LoVo (cell line): ENCODE measurements around the gene SQSTM1.
"Not testable (repeated sequence)": the region's sequence is repeated elsewhere in the genome, so short reads cannot be mapped to it uniquely, and the experiment has no call there.

Experiments used
- DNase-seq: peaks from one replicate; pipeline ENCODE4 v3.0.0-alpha.2; 2016; ENCODE audit warnings: low spot score

SQSTM1 gene

DNA sequence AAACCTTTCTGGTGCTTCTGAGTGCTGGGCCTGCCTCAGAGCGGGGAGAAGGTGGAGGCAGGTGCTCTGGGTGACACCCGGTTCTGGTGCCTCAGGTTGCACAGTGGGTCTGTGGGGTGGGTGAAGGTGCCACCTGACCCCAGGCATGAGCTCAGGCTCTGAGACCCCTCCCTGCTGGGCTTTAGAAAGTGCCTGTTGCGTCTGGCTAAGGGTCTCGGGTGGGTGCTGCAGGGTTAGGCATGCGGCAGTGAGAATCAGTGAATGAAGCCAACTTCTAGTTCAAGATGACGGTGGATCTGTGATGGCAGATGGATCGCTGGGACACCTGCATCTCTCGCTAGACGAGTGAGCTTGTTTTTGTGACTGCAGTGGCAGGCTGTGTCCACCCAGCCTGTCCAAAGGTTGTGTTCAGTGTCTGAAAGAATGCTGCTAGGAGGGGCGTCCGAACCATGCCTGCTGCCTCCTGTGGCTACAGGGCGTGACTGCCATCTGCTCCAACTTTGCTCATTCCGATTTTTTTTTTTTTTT, 5.0 kb downstream of the SQSTM1 start:
- no peak for DNase-seq

DNA sequence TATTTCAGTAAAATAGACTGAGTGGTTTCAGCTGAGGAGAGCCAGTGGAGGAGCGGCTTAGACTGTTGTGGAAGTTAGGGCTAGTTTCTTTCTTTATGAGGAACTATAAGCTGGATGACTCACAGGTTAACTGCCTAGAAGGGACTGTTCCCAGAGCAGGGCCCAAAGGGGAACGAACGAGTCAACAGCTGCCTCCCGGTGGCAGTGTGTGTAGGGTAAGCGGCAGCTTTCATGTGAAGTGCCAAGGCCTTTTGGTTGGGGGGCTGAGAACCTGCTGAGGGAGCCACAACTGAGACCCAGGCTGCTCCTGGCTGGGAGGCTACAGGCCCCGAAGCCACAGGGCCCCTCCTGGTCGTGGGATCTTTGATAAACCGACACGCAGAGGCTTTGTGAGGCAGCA, 7.0 kb downstream of the SQSTM1 start:
- DNase-seq: no peak

DNA sequence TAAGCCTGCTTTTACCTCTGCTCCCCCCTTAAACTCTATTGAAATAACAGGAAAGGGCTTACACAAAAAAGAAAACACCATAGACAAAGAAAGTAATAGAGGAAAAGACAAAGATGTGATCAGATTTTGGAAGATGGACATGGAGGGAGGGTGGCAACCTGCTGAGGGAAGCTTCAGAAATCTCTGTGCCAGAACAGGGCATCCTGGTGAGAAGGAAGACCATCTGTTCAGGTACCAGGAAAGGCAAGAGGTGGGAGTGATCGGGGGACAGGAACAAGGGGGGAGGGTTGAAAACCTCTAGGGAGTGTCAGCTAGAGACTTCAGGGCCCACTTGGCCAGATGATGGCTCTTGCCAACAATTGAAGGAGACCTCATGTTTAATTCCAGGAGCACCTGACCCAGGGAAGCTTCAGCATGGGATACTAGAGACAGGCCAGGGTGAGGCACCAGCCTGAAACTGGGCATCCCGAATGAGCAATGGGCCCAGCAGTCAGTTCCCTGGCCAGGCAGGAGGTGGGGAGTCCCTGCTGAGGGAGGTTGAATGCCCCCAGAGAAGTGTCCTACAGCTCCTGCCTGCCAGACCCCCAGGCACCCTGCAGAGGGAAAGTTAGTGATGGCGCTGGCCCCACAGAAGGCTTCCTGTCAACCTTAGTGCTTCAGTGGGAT, 8.2 kb downstream of the SQSTM1 start:
- no peak for DNase-seq

DNA sequence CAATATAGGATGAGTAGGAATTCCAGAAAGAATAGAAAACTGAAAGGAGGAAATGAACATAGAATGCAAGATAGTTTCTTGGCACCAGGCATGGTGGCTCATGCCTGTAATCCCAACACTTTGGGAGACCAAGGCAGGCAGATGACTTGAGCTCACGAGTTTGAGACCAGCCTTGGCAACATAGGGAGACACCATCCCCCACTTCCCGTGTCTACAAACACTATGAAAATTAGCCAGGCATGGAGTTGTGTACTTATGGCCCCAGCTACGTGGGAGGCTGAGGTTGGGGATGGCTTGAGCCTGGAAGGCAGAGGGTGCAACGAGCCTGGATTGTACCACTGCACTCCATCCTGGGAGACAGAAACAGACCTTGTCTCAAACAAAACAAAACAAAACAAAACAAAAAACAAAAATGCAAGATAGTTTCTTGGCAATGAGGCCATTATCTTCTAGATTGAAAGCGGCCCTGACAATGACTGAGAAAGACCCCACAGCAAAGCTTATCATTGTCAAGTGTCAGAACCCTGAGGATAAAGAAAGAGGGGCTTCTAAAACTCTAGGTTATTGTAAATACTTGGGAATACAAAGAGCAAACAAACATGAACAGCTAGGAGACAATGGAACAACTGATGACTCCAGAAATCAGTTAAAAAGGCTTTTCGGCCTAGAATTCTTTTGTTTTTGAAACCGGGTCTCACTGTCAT, 9.2 kb downstream of the SQSTM1 start:
- DNase-seq: no peak

DNA sequence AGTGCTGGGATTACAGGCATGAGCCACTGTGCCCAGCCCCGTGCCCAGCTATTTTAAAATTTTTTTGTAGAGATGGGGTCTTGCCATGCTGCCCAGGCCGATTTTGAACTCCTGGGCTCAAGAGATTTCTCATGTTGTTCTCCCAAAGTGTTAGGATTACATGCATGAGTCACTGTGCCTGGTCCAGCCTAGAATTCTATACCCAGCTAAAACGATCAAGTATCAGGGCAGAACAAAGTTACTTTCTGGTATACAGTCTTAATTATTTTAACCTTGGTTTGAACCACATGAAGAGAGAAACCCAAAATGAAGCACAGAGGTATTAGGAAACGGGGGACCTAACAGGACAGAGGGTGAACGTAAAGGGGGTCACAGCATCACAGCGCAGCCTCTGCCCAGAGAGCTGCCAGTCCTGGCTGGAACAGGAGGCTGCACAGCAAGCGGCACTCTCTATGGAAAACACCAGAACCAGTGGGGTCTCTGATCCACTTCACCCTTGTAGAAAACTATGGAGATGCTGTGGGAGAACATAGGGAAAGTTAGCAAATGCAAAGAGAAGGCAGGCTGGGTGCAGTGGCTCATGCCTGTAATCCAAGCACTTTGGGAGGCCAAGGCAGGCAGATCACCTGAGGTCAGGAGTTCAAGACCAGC, 10.2 kb downstream of the SQSTM1 start:
- DNase-seq: no peak

DNA sequence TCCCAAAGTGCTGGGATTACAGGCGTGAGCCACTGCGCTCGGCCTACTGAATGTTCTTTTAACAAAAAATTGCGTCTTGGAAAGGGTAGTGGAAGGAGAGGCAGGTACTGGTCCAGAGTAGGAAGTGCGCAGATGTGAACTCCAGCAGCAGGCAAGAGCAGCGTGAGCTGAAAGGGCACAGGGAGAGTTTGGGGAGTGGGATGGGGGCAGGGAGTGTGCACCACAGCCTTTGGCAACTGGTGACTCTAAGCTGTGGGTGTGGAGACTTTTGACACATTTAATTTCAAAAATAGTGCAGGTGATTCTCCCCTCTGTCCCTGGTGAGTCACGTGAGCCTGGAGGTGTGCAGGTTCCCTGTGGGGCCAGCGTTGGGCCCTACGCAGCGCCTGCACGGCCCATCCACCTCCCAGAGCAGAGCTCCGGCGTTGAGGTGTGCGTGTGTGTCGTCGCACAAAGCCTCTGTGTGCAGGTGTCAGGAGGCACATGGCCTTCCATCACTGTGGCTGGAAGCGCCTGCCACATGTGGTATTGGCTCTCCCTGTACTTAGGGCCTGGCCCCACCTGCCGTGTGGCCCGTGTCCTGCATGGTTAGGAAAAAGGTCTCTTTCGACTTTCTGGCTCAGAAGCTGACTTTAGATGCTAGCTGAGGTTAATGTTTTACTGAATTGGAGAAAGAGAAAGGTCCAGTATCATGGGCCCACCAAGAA, 11.5 kb downstream of the SQSTM1 start:
- DNase-seq: no peak

DNA sequence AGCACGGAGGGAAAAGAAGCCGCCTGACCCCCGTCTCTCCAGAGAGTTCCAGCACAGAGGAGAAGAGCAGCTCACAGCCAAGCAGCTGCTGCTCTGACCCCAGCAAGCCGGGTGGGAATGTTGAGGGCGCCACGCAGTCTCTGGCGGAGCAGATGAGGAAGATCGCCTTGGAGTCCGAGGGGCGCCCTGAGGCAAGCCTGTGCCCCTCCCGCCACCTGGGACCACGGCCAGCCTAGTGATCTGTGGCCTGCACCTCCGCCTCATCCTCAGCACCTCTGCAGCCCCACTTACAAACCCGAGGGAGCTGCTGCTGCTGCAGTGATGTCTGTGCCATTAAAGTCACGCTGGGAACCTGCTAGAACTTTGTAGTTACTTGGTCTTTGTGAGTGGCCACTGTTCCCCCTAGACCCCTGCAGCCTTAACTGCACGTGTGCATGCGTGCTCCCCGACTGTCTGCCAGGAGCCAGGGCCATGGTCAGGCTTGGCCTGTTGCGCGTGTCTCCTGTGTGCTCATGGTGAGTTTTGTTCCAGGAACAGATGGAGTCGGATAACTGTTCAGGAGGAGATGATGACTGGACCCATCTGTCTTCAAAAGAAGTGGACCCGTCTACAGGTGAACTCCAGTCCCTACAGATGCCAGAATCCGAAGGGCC, 12.5 kb downstream of the SQSTM1 start:
- DNase-seq: no peak

DNA sequence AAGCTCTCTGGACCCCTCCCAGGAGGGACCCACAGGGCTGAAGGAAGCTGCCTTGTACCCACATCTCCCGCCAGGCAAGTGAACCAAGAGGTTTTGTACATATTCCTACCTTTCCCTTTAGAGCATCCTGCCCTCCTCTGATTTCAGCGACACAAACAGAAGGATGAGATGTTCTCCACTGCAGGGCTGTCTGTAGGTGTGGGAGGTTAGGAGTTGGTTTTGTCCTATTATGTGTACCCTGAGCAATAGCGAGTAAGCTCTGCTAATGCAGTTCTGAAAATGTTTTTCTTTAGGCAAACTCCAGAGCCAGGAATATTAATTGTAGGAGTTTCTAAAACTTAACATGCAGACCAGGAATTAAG, 13.0 kb downstream of the SQSTM1 start:
- DNase-seq: no peak

DNA sequence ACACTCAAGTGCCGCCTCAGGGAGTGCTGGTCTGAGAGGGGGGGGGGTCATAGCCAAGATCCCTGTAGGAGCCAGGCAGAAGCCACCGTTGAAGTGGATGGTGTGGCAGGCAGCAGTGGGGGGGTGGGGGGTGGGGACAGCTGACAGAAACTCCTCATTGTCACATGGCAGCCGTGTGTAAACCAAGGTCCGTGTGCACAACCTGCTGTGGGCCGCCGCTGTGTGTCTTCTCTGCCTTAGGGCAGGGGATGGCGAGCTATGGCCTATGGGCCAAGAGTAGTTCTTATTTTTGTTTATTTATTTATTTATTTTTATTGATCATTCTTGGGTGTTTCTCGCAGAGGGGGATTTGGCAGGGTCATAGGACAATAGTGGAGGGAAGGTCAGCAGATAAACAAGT, 13.4 kb downstream of the SQSTM1 start:
- DNase-seq: no peak

DNA sequence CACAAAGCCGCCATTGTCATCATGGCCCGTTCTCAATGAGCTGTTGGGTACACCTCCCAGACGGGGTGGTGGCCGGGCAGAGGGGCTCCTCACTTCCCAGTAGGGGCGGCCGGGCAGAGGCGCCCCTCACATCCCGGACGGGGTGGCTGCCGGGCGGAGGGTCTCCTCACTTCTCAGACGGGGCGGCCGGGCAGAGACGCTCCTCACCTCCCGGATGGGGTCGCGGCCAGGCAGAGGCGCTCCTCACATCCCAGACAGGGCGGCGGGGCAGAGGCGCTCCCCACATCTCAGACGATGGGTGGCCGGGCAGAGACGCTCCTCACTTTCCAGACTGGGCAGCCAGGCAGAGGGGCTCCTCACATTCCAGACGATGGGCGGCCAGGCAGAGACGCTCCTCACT, 14.2 kb downstream of the SQSTM1 start:
- DNase-seq: not testable (repeated sequence)

DNA sequence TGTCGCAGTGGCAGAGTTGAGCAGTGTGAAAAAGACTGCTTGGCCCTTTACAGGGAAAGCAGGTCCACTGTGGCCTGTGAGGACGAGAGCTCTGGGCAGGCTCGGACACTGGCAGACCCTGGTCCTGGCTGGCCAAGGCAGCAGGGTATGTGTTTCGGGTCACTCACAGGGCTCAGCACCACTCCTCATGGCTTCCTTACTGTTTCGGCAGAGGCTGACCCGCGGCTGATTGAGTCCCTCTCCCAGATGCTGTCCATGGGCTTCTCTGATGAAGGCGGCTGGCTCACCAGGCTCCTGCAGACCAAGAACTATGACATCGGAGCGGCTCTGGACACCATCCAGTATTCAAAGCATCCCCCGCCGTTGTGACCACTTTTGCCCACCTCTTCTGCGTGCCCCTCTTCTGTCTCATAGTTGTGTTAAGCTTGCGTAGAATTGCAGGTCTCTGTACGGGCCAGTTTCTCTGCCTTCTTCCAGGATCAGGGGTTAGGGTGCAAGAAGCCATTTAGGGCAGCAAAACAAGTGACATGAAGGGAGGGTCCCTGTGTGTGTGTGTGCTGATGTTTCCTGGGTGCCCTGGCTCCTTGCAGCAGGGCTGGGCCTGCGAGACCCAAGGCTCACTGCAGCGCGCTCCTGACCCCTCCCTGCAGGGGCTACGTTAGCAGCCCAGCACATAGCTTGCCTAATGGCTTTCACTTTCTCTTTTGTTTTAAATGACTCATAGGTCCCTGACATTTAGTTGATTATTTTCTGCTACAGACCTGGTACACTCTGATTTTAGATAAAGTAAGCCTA, 15.7 kb downstream of the SQSTM1 start:
- no peak for DNase-seq

DNA sequence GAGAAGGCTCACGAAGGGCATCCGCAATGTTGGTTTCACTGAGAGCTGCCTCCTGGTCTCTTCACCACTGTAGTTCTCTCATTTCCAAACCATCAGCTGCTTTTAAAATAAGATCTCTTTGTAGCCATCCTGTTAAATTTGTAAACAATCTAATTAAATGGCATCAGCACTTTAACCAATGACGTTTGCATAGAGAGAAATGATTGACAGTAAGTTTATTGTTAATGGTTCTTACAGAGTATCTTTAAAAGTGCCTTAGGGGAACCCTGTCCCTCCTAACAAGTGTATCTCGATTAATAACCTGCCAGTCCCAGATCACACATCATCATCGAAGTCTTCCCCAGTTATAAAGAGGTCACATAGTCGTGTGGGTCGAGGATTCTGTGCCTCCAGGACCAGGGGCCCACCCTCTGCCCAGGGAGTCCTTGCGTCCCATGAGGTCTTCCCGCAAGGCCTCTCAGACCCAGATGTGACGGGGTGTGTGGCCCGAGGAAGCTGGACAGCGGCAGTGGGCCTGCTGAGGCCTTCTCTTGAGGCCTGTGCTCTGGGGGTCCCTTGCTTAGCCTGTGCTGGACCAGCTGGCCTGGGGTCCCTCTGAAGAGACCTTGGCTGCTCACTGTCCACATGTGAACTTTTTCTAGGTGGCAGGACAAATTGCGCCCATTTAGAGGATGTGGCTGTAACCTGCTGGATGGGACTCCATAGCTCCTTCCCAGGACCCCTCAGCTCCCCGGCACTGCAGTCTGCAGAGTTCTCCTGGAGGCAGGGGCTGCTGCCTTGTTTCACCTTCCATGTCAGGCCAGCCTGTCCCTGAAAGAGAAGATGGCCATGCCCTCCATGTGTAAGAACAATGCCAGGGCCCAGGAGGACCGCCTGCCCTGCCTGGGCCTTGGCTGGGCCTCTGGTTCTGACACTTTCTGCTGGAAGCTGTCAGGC, 16.6 kb downstream of the SQSTM1 start:
- DNase-seq: no peak

DNA sequence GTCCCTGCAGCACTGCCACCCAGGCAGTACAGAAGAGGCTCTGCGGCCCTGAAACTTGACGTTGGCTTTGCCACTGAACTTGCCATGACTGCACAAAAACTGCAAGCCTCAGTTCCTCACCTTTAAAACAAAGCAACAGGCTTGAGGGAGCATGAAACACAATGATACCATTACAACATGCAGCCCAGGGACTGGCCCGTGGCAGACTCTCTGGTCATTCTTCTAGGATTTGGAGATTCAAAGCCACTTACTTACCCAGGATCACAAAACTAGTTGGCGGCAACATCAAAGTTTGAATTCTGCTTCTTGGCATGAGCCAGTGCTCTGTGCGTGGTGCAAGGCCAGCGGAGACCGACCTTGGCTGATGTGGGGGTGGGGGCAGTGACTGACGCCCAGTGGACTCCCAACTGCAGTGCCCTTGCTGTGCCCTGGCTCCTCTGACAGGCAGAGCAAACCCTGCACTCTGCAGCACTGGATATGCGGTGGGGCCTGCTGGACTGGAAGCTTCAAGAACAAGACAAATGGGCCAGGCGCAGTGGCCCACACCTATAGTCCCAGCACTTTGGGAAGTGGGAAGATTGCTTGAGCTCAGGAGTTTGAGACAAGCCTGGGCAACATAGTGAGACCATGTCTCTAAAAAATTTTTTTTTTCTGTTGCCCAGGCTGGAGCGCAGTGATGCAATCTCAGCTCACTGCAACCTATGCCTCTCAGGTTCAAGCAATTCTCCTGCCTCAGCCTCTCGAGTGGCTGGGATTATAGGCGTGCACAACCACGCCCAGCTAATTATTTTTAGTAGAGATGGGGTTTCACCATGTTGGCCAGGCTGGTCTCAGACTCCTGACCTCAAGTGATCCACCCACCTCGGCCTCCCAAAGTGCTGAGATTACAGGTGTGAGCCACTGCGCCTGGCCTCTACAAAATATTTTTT, 18.9 kb downstream of the SQSTM1 start:
- no peak for DNase-seq

DNA sequence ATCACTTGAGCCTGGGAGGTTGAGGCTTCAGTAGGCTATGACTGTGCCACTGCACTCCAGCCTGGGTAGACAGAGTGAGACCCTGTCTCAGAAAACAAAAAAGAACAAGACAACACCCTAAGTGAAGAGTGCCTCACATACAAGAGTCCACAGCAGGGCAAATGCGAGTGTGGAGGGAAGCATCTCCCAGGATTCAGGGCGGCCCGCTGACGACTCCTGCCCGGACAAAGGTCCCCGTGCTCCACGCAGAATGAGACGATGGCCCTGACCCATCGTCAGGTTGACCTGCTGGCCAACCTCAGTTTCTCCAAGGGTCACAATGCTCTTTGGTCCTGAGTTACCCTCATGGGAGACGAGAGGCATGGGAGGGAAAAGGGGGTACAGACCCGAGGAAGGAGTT, 19.6 kb downstream of the SQSTM1 start:
- DNase-seq: no peak

DNA sequence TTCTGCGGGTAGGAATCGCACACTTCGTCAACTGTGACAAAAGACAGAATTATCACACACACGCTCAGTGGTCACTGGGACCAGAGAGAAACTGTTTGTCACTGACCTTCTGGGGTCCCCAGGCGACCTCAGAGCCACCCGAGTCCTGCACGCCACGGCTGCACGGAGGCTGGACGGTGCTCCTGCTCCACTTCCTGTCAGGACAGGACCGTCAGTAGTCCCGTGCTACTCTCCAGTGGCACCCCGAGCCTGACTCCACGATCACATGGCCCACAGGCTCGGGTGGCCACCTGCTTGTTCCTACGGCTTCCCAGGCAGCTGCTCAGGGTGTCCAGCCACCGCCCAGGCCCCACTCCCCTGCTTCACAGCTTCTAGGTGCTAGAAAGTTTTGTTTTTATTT, 20.1 kb downstream of the SQSTM1 start:
- no peak for DNase-seq

DNA sequence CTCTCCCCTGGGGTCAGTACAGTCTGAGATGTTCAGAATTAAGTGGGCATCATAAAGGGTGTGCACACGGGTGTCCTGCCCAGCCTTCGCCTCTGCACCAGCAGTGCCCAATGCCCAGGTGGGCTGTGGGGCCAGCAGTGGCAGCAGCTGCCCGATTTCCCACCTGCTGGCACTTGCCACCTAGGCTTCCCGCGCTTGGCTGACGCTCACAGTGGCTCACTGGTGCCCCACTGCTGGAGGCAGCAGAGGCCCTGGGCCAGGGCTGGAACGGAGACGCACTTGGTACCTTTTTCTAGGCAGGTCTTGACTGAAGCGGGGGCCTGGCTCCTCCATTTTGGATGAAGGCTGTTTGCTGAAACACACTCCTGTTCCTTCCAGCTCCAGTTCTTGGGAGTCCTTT, 20.9 kb downstream of the SQSTM1 start:
- DNase-seq: no peak

DNA sequence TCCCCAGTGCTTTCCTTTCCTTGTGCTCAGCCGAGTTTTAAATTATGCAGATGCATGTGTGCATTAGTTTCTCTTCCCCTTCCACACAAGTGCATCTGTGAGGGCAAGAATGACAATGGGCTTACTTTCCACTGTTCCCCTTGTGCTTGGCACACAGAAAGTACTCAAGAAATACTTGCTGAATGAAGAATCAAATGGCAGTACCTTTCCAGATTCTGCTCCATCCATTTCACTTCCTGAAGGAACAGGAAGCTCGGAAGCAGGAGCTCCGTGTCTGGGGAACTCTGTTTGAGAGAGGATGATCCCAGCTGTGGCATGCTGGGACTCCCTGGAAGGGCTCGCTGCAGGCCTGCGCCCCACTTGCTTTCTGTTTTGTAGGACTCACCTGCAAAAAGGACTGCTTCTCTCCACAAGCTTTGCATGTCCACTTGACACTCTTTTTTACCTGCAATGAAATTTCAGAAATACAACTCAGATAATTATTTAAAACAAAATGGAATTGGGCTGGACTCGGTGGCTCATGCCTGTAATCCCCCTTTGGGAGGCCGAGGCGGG, 32.4 kb downstream of the SQSTM1 start:
- no peak for DNase-seq

DNA sequence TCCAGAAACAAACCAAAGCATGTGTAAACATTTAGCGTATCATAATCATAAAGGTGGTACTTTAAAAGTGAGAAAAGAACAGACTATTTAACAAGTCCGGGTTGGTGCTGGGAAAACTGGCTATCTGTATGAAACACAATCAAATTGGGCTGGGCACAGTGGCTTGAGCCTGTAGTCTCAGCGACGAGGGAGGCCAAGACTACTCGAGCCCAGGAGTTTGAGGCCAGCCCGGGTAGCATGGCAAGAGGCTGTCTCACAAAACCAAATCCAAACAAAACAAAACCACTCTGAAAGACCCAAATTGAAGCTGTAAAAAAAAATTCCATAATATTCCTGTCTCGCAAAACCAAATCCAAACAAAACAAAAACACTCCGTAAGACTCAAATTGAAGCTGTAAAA, 33.7 kb downstream of the SQSTM1 start:
- no peak for DNase-seq

DNA sequence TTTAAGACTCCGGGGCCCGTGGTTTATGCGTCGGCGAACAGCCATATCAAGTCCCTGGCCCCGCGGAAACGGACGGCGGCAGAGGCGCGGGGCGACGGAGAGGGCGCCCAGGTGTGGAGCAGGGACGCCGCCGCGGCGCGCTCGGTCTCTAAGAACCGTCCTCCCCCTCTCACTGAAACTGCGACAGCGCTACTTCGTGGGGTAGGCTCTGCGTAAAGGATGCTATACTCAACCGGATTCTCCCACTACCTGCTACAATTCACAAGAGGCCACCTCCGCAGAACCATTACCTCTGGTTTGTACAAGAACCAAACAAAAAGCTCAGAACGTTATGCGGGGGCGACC, 37.5 kb downstream of the SQSTM1 start:
- peak; percentile 56 for DNase-seq
